CD14-positive monocyte (primary cell): Measurements from ENCODE around the gene CHCHD6. TPM values are rescaled to one million over a fixed set of nuclear protein-coding genes. Genes with fewer than 3 reads are reported as not detected.

Experiments
- DNase-seq, 3 donors: peaks; one replicate each; pipeline ENCODE4 v3.0.0-alpha.2; 2011 to 2022
- H2AFZ ChIP-seq: 2 replicates; pipeline ENCODE4 v1.6.0; 2012; ENCODE audit warnings: mild to moderate bottlenecking, low read depth, low read length, inconsistent platforms; ENCODE audit not compliant: insufficient read depth, poor library complexity, severe bottlenecking
- H3K27ac ChIP-seq, 2 donors: 1 replicate in 1 of 2; 2 replicates in 1 of 2; pipeline ENCODE4 v1.5.1; 2012 to 2013; ENCODE audit warnings: low read length in 2 of 2, control low read depth in 1 of 2, inconsistent platforms in 1 of 2, low read depth in 1 of 2, mild to moderate bottlenecking in 1 of 2
- H3K27me3 ChIP-seq, 2 donors: one replicate each; pipeline versions ENCODE4 v1.6.0 to v1.6.1; 2011 to 2013; ENCODE audit warnings: low read length in 2 of 2; ENCODE audit not compliant: control insufficient read depth in 2 of 2, insufficient read depth in 2 of 2
- H3K36me3 ChIP-seq, 2 donors: replicated peaks in 1 of 2; 1 replicate in 1 of 2; 2 replicates in 1 of 2; pipeline versions ENCODE4 v1.5.1 to v1.6.1; 2012 to 2013; ENCODE audit warnings: low read length in 2 of 2, control low read depth in 1 of 2, inconsistent platforms in 1 of 2, mild to moderate bottlenecking in 1 of 2; ENCODE audit not compliant: insufficient read depth in 2 of 2, control insufficient read depth in 1 of 2
- H3K4me1 ChIP-seq, 2 donors: 1 replicate in 1 of 2; 2 replicates in 1 of 2; pipeline versions ENCODE4 v1.5.1 to v1.6.1; 2012 to 2013; ENCODE audit warnings: low read length in 2 of 2, control low read depth in 1 of 2, inconsistent platforms in 1 of 2, mild to moderate bottlenecking in 1 of 2, moderate library complexity in 1 of 2; ENCODE audit not compliant: insufficient read depth in 2 of 2, control insufficient read depth in 1 of 2
- H3K4me2 ChIP-seq: replicated peaks from 2 replicates; pipeline ENCODE3; 2012; ENCODE audit warnings: low read length, moderate library complexity, mild to moderate bottlenecking; ENCODE audit not compliant: poor library complexity, severe bottlenecking; ENCODE audit errors: extremely low read depth
- H3K4me3 ChIP-seq, 3 experiments: fragments of 200-600 bp in 1 of 3; sonication (generic) in 1 of 3; replicated peaks in 1 of 3; 1 replicate in 2 of 3; 2 replicates in 1 of 3; pipeline ENCODE4 v1.5.1; 2011 to 2013; ENCODE audit warnings: low read length in 3 of 3, mild to moderate bottlenecking in 3 of 3, control low read depth in 2 of 3, low read depth in 2 of 3, inconsistent platforms in 1 of 3, moderate library complexity in 1 of 3
- H3K79me2 ChIP-seq: 2 replicates; pipeline ENCODE4 v1.6.0; 2012; ENCODE audit warnings: mild to moderate bottlenecking, control low read depth, inconsistent platforms, low read length, moderate library complexity; ENCODE audit not compliant: insufficient read depth
- H3K9ac ChIP-seq: 2 replicates; pipeline ENCODE4 v1.6.0; 2017; ENCODE audit warnings: low read length, mild to moderate bottlenecking; ENCODE audit not compliant: insufficient read depth, poor library complexity, severe bottlenecking
- H3K9me3 ChIP-seq, 2 donors: replicated peaks in 1 of 2; 1 replicate in 1 of 2; 2 replicates in 1 of 2; pipeline versions ENCODE4 v1.5.1 to v1.6.1; 2012 to 2013; ENCODE audit warnings: low read length in 2 of 2, control low read depth in 1 of 2; ENCODE audit not compliant: control insufficient read depth in 1 of 2, insufficient read depth in 1 of 2
- H4K20me1 ChIP-seq: 2 replicates; pipeline ENCODE4 v1.6.0; 2012; ENCODE audit warnings: mild to moderate bottlenecking, low read length, control low read depth, moderate library complexity; ENCODE audit not compliant: insufficient read depth
- H3K27ac Mint-ChIP-seq, 7 donors: one replicate each; pipeline ENCODE4 v1.8.0; 2020; ENCODE audit warnings: mild to moderate bottlenecking in 7 of 7, mixed read lengths in 7 of 7, moderate library complexity in 6 of 7, inconsistent platforms in 2 of 7
- H3K27me3 Mint-ChIP-seq, 3 donors: one replicate each; pipeline ENCODE4 v1.8.0; 2021 to 2022; ENCODE audit warnings: low read depth in 3 of 3, mild to moderate bottlenecking in 3 of 3, mixed read lengths in 3 of 3, moderate library complexity in 3 of 3, inconsistent platforms in 1 of 3
- H3K36me3 Mint-ChIP-seq, 2 donors: one replicate each; pipeline ENCODE4 v1.8.0; 2020; ENCODE audit warnings: mixed read lengths in 2 of 2, inconsistent platforms in 1 of 2, mild to moderate bottlenecking in 1 of 2
- H3K4me1 Mint-ChIP-seq: one replicate; pipeline ENCODE4 v1.8.0; 2020; ENCODE audit warnings: mild to moderate bottlenecking, mixed read lengths
- H3K4me3 Mint-ChIP-seq, 2 donors: one replicate each; pipeline ENCODE4 v1.8.0; 2020; ENCODE audit warnings: mild to moderate bottlenecking in 2 of 2, mixed read lengths in 2 of 2, moderate library complexity in 1 of 2
- H3K9me3 Mint-ChIP-seq, 7 donors: one replicate each; pipeline ENCODE4 v1.8.0; 2020 to 2022; ENCODE audit warnings: mixed read lengths in 7 of 7, mild to moderate bottlenecking in 6 of 7, moderate library complexity in 6 of 7, inconsistent platforms in 2 of 7
- WGBS: methylation state at CpG from one replicate; pipeline ENCODE4 v1.1.5; 2013; ENCODE audit warnings: missing lambda C conversion rate; ENCODE audit not compliant: insufficient coverage; 5-methylcytosine and 5-hydroxymethylcytosine counted together
- intact Hi-C, 2 donors: fragments of 100-400 bp; cut with micrococcal nuclease; formaldehyde crosslinking; loops; one replicate each; pipeline versions ENCODE4 v1.15.0 to v1.15.1; 2023
- polyA plus RNA-seq, 3 donors: library from polyadenylated mRNA; depleted of rRNA in 1 of 3; unstranded in 2 of 3; stranded (reverse) in 1 of 3; fragments of 300-500 nt in 2 of 3; fragments of >200 nt in 1 of 3; fragmentation: Illumina TruSeq in 2 of 3; gene quantifications; 1 replicate in 2 of 3; 2 replicates in 1 of 3; pipeline ENCODE4 v1.2.3, GENCODE V29; 2012 to 2021
- TF ChIP-seq, protein P1 (sequence below): fragments of 200-600 bp; IDR thresholded peaks from one replicate; pipeline ENCODE4 v1.8.0; 2022; ENCODE audit warnings: antibody characterized with exemption, mild to moderate bottlenecking

Gene CHCHD6
- polyA plus RNA-seq, 3 donors: 1.1 to 1.8 (median 1.8) TPM

DNA sequence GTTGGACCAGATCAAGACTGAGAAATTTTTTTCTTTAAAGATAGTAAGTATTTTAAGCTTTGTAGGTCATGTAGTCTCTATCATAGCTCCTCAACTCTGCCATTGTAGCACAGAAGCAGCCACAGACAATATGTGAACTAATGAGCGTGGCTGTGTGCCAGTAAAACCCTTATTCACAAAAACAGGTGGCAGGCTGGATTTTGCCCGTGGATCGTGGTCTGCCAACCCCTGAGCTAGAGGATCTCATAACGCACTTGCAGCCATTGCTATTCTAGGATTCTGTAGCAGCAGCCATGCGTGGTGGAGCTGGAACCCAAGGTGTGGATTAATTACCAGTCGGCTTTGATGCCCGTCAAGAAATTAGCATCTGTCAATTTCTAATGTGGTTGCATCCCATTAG, 210.2 kb downstream of the CHCHD6 start:
- peaks cover 45 to 63% (median 57%) of the 10 kb centered on the region in 3 donors for H3K27me3 Mint-ChIP-seq
- 98% methylated on average over 6 of the region's 7 CpGs for WGBS

DNA sequence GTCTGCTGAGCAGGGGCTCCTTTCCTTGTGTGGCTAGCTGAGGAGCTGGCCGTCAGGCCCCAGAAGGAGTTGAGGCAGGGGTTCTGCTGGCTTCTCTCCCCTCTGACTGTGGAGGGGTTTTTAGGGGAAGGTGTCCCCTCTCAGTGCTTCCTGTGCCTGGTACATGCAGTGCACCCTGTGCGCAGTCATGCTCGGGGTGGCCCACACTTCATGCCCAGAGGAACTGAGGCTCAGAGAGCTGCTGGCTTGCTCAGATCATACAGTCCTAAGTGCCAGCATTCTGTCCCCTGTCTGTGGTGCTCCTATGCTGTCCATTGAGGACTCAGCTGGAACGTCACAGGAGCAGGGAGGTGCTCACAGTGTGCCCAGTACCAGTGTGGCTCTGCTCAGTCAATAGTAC, 211.0 kb downstream of the CHCHD6 start:
- H3K27me3 Mint-ChIP-seq: peaks cover 52 to 71% (median 64%) of the 10 kb centered on the region in 3 donors
- peaks cover 5% of the 10 kb centered on the region for H4K20me1 ChIP-seq
- H3K4me1 Mint-ChIP-seq: peaks cover 32% of the 10 kb centered on the region

More for the DNA sequence above, 210.2 kb downstream of the CHCHD6 start:
- H3K9ac ChIP-seq: no peak overlapping the region
- H3K27ac ChIP-seq: no peak overlapping the region
- peaks cover 61 to 85% of the 10 kb centered on the region in 2 donors for H3K27me3 ChIP-seq
- H3K79me2 ChIP-seq: no peaks in the 10 kb centered on the region
- H4K20me1 ChIP-seq: peaks cover 8% of the 10 kb centered on the region
- H2AFZ ChIP-seq: no peak overlapping the region
- H3K36me3 ChIP-seq: no peaks in the 10 kb centered on the region
- peaks cover 22 to 37% of the 10 kb centered on the region in 2 donors for H3K36me3 Mint-ChIP-seq
- H3K4me3 Mint-ChIP-seq: peak overlapping the region in 1 of 2 donors; percentile 73
- H3K4me2 ChIP-seq: no peak overlapping the region
- peaks cover 5 to 54% (median 23%) of the 10 kb centered on the region in 7 donors for H3K9me3 Mint-ChIP-seq
- intact Hi-C loops: loop anchor here in 1 of 2 donors (10.0 kb wide), 1 partner anchor 391 kb away; no protein-coding TSS in a partner anchor
- TF ChIP-seq, protein P1, sequence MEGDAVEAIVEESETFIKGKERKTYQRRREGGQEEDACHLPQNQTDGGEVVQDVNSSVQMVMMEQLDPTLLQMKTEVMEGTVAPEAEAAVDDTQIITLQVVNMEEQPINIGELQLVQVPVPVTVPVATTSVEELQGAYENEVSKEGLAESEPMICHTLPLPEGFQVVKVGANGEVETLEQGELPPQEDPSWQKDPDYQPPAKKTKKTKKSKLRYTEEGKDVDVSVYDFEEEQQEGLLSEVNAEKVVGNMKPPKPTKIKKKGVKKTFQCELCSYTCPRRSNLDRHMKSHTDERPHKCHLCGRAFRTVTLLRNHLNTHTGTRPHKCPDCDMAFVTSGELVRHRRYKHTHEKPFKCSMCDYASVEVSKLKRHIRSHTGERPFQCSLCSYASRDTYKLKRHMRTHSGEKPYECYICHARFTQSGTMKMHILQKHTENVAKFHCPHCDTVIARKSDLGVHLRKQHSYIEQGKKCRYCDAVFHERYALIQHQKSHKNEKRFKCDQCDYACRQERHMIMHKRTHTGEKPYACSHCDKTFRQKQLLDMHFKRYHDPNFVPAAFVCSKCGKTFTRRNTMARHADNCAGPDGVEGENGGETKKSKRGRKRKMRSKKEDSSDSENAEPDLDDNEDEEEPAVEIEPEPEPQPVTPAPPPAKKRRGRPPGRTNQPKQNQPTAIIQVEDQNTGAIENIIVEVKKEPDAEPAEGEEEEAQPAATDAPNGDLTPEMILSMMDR: no peak
- H3K9me3 ChIP-seq: peaks cover 6 to 32% of the 10 kb centered on the region in 2 donors
- peaks cover 31 to 54% of the 10 kb centered on the region in 2 donors for H3K4me1 ChIP-seq
- no peak overlapping the region for H3K27ac Mint-ChIP-seq
- H3K4me3 ChIP-seq: no peak overlapping the region
- peaks cover 36% of the 10 kb centered on the region for H3K4me1 Mint-ChIP-seq
- DNase-seq: no peak

More for the DNA sequence above, 211.0 kb downstream of the CHCHD6 start:
- H3K9me3 Mint-ChIP-seq: peaks cover 5 to 49% (median 20%) of the 10 kb centered on the region in 7 donors
- H2AFZ ChIP-seq: no peak overlapping the region
- intact Hi-C loops: loop anchor here in 1 of 2 donors (10.0 kb wide), 1 partner anchor 390 kb away; no protein-coding TSS in a partner anchor
- H3K36me3 ChIP-seq: no peaks in the 10 kb centered on the region
- peaks cover 15 to 32% of the 10 kb centered on the region in 2 donors for H3K36me3 Mint-ChIP-seq
- H3K27me3 ChIP-seq: peaks cover 61 to 85% of the 10 kb centered on the region in 2 donors
- DNase-seq: no peak
- no peak overlapping the region for H3K4me2 ChIP-seq
- H3K9ac ChIP-seq: no peak overlapping the region
- H3K9me3 ChIP-seq: peaks cover 0 to 27% of the 10 kb centered on the region in 2 donors
- no peaks in the 10 kb centered on the region for H3K79me2 ChIP-seq
- TF ChIP-seq, protein P1: no peak
- peak overlapping the region in 1 of 2 donors; percentile 63 for H3K4me3 Mint-ChIP-seq
- H3K27ac ChIP-seq: no peak overlapping the region
- H3K4me3 ChIP-seq: no peak overlapping the region
- WGBS: 100% methylated on average over 4 of the region's 4 CpGs
- peaks cover 31 to 53% of the 10 kb centered on the region in 2 donors for H3K4me1 ChIP-seq
- no peak overlapping the region for H3K27ac Mint-ChIP-seq
